ENCODE results near the gene LPAR1.
"Not testable (repeated sequence)": the region's sequence is repeated elsewhere in the genome, so short reads cannot be mapped to it uniquely, and the experiment has no call there.

DNA sequence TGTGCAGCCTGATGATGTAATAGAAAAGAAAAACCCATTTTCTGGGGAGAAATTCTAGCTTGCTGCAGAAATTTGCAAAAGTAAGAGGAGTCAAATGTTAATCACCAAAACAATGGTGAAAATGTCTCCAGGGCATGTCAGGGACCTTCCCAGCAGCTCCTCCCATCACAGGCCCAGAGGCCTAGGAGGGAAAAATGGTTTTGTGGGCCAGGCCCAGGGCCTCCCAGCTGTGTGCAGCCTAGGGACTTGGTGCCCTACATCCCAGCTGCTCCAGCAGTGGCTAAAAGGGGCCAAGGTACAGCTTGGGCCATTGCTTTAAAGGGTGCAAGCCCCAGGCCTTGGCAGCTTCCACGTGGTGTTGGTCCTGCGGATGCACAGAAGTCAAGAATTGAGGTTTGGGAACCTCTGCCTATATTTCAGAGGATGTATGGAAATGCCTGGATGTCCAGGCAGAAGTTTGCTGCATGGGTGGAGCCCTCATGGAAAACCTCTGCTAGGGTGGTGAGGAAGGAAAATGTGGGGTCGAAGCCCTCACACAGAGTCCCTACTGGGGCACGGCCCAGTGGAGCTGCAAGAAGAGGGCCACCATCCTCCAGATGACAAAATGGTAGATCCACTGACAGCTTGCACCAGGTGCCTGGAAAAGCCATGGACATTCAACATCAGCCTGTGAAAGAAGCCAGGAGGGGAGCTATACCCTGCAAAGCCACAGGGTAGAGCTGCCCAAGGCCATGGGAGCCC lies 176.7 kb downstream of the LPAR1 start:
- TF ChIP-seq POLR2A, TAF1, POLR2AphosphoS5, POU2F2 (IDR thresholded peaks at IDR 0.05; ENCODE audit: low read depth, low read length): not testable (repeated sequence)

All from GM12891 (cell line).